Left forelimb (tissue), 1 donor: ENCODE data around the gene HECW1.

Source experiments
- DNase-seq: peaks from one replicate; pipeline ENCODE4 v3.0.0-alpha.2; 2018; ENCODE audit warnings: low spot score

The HECW1 gene

DNA sequence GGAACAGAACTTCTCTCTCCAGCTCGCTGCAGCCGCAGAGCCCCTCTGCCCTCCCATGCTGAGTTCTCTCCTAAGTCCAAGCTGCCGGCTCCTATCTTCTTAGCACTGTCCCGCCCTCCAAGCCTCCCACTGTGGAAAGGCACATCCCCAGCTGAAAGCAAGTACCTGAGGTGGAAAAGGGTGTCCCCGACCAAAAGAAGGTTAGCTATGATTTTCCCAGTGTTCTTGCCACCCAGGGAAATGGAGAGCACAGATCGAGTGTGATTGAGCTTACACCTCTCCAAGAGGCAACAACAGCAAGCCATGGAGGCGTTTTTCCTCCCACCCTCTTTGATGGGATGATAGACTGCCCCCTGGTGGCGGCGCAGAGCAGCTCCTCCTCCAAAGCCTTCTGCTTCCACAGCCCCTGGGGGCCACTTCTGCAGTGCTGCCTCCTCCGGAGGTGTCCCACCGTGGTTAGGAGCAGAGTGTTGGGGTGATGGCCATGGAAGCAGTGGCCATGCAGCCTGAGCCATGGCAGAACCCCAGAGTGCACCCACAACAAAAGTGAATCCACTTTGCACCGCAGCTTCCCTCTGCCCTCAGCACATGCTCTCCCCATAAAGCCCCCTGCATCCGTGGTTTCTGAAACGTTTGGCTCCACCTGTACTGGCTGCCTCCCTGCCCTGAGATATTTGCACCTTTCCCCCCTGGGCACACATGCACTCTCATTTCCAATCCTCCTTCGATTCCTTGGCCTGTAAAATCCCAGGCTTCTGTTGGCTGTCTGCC is 327.4 kb downstream of the HECW1 start:
- no peak for DNase-seq

DNA sequence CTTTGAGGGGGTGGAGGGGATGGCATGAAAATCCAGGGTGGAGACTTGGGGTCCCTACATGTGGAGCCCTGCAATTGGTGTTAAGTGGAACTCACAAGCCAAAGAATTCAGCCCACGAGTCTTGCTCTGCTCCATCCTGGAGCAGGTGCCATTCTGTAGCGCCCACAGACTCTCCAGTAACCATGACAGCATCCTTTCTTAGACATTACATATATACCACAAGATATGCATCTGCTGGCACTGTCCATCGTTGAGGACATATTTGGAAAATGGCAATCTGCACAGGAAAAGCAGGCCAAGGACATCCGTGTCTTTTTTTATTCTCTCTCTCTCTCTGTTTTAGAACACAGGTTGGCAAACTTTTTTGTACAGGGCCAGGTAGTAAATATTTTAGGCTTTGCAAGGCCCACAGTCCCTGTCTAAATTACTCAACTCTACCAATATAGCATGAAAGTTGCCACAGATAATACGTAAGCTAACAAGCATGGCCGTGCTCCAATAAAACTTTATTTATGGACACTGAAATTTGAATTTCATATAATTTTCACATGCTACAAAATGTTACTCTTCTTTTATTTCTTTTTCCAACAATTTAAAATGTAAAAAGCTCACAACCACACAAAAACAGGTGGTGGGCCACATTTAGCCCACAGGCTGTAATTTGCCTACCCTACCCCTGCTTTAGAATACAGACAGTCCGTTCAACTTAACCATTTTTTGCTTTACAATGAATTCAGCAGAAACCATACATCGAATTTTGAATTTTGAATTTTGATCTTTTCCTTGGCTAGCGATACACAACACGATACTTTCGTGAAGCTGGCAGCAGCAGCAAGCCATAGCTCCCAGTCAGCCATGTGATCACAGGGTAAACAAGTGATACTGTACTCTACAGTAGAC is 329.0 kb downstream of the HECW1 start:
- no peak for DNase-seq

DNA sequence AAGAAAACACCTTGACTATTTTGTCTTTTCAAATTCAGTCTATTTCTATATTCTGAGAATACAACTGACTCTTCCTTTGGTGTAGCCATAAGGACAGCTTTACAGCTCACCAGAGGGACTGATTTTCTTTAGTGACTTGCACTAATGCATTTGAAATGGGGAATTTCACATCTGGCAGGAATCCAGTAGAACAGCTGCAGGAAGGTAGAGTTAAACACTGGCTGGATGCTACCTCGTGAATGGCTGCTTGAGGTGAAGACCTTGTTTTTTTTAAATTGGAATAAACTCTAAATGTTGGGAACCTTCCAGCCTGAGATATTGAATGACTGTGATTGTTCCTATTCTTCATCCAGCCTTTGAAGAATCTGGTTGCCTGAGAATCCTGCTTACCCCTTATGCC is 330.9 kb downstream of the HECW1 start:
- DNase-seq = no peak

DNA sequence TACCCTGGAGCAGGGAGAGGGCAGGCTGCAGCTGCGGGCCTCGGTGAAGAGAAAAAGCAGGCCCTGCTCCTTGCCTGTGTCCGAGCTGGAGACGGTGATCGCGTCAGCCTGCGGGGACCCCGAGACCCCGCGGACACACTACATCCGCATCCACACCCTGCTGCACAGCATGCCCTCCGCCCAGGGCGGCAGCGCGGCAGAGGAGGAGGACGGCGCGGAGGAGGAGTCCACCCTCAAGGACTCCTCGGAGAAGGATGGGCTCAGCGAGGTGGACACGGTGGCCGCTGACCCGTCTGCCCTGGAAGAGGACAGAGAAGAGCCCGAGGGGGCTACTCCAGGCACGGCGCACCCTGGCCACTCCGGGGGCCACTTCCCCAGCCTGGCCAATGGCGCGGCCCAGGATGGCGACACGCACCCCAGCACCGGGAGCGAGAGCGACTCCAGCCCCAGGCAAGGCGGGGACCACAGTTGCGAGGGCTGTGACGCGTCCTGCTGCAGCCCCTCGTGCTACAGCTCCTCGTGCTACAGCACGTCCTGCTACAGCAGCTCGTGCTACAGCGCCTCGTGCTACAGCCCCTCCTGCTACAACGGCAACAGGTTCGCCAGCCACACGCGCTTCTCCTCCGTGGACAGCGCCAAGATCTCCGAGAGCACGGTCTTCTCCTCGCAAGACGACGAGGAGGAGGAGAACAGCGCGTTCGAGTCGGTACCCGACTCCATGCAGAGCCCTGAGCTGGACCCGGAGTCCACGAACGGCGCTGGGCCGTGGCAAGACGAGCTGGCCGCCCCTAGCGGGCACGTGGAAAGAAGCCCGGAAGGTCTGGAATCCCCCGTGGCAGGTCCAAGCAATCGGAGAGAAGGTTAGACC is 332.5 kb downstream of the HECW1 start:
- DNase-seq = no peak

GRCh38 chr7:43449577-43449976 is 337.1 kb downstream of the HECW1 start:
- DNase-seq = no peak

- no peak for DNase-seq
Observed at GRCh38 chr7:43450894-43451293, 338.4 kb downstream of the HECW1 start.

- no peak for DNase-seq
Observed at GRCh38 chr7:43454936-43455518, 342.6 kb downstream of the HECW1 start.

DNA sequence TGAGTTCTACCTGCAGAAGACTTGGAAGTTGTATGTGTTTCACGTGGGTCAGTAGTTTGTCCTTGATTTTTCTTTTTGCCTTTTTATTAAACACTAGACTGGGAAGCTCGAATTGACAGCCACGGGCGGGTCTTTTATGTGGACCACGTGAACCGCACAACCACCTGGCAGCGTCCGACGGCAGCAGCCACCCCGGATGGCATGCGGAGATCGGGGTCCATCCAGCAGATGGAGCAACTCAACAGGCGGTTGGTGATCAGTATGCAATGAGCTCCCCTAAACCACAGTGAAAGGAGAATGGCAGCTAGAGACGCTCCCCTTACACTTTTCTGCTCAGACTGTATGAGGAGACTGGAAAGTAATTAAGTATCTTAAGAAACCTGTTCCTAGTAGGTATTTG is 343.8 kb downstream of the HECW1 start:
- DNase-seq = no peak

- no peak for DNase-seq
Observed at GRCh38 chr7:43458330-43459018, 346.0 kb downstream of the HECW1 start.

GRCh38 chr7:43459019-43459337 is 346.5 kb downstream of the HECW1 start:
- no peak for DNase-seq

- DNase-seq = no peak
Observed at GRCh38 chr7:43460733-43461348, 348.4 kb downstream of the HECW1 start.

DNA sequence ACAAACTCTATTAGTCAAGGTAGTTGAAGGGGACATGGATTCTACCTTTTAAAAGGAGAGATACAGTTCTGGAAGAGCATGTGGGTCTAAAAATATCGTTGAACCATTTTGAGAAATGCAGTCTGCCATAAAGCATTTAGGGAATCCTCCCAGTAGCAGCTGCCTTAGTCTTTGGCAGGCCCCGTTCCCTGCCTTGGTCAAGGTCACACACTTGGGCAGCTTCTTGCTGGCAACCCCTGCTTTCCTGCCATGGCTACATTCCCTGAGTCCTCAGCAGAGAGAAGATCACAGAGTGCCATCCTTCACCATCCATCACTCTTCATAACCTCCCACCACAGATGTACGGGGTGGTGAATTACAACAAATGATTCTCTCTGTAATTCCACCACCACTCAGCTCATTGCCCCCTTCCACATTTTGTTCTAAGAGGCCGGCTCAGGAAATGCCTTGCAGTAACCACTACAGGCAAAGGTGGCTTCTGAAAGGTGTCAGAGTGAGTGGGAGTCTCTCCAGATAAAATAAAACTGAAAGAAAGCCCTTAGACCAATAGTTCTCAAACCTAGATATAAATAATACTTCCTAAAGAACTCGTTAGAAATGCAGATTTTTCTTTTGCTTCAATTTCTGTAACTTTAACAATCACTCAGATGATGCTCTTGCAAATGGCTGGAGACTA is 349.0 kb downstream of the HECW1 start:
- DNase-seq = no peak

GRCh38 chr7:43462836-43463235 is 350.4 kb downstream of the HECW1 start:
- DNase-seq = no peak

DNA sequence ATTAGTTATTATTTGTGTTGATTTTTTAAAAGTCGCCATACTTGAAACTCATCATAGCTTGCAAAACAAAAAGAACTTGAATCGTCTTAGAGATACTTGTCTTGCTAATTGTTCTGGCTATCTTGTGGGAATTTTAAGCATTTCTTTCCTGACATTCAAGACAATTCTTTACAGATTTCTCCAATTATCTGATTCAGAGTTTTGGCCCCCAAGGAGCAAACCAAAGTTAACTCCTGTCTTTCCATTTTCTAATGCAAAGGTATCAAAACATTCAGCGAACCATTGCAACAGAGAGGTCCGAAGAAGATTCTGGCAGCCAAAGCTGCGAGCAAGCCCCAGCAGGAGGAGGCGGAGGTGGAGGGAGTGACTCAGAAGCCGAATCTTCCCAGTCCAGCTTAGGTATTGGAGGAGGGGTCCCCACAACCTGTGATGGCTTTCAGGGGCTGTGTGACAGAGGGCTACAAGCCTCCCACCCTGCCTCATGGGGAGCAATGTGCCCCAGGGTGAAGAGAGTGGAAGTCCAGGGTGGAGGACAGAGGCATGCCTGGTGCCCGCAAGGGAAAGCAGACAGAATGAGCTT is 351.0 kb downstream of the HECW1 start:
- DNase-seq = no peak

- no peak for DNase-seq
Observed at GRCh38 chr7:43465581-43466554, 353.4 kb downstream of the HECW1 start.

DNA sequence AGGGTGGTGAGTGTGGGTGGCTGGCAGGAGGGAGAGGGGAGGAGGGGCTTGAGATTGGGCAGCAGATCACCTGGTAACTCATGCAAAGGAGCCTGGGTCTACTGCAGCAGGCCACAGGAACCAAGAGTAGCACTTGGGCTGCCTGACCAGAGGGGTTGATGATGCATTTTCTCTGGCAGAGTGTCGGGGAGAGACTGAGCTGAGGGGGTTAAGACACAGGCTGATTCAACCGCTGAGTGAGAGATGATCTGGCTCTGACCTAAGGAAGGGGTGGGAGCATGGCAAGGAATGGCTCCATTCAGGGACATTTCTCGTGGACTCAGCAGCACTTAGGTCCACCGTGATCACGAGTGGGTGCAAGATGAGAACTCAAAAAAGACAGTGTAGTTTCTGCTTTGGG is 355.0 kb downstream of the HECW1 start:
- DNase-seq = no peak

DNA sequence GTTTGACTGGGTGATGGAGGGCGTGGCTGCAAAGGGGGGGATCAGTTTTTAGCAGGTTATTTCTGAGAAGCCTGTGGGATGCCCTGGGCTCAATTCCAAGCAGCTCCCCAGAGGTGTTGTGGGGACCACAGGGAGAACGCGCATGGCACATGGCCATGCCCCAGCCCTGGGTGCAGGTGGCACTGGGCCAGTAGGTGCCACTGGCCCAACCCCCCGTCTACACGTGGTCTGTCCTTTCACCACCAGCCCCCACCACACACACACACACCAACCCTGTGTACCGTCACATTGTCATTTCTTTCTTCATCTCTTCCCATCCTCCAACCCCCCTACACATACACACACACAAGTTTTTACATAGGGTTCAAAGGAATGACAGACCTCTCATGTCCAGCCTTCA is 355.4 kb downstream of the HECW1 start:
- DNase-seq = no peak

DNA sequence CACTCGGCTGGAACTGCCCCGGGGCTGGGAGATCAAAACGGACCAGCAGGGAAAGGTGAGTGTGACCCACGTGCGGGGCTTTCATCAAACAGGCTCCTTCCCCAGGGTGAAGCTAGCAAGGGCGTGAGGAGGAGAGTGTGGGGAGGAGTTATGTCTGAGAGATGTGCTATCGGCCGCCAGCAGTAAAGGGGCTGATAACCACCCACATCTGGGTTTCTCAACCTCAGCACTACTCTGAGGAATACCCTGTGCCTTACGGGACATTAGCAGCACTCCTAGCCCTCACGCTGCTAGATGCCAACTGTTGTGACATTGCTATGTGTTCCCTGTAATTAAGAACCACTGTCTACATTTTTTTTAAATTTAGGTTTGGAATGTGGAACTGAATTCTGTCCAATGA is 356.6 kb downstream of the HECW1 start:
- no peak for DNase-seq

- DNase-seq = no peak
Observed at GRCh38 chr7:43470110-43470509, 357.7 kb downstream of the HECW1 start.
